Sigmoid colon (tissue), 7 donors: ENCODE measurements around the gene KRTAP5-2. TPM values are rescaled to one million over a fixed set of nuclear protein-coding genes. Genes with fewer than 3 reads are reported as not detected.

Experiments
- DNase-seq: peaks from one replicate; pipeline ENCODE4 v3.0.0-alpha.2; 2019
- H3K27ac ChIP-seq, 4 donors: fragments of 200-600 bp; sonication (generic); one replicate each; pipeline ENCODE4 v1.5.1; 2016 to 2019; ENCODE audit warnings: mild to moderate bottlenecking in 1 of 4
- H3K27me3 ChIP-seq, 3 donors: fragments of 200-600 bp; sonication (generic); one replicate each; pipeline ENCODE4 v1.5.1; 2019; ENCODE audit warnings: mild to moderate bottlenecking in 1 of 3
- H3K36me3 ChIP-seq, 4 donors: fragments of 200-600 bp; sonication (generic); one replicate each; pipeline ENCODE4 v1.5.1; 2016 to 2019
- H3K4me1 ChIP-seq, 4 donors: fragments of 200-600 bp; sonication (generic); one replicate each; pipeline ENCODE4 v1.5.1; 2017 to 2019
- H3K4me3 ChIP-seq, 4 donors: fragments of 200-600 bp; sonication (generic); one replicate each; pipeline ENCODE4 v1.5.1; 2017 to 2019; ENCODE audit warnings: mild to moderate bottlenecking in 2 of 4, moderate library complexity in 1 of 4
- H3K9me3 ChIP-seq, 4 donors: fragments of 200-600 bp in 3 of 4; sonication (generic) in 3 of 4; one replicate each; pipeline versions ENCODE4 v1.5.1 to v1.6.1; 2013 to 2019
- EP300 ChIP-seq, 4 donors: sonication (generic); formaldehyde crosslinking; IDR thresholded peaks; one replicate each; pipeline ENCODE4 v1.6.1; 2017; ENCODE audit warnings: antibody characterized with exemption in 4 of 4
- POLR2A ChIP-seq, 2 donors: fragments of 450-650 bp; IDR thresholded peaks; one replicate each; pipeline ENCODE4 v1.6.1; 2016; ENCODE audit warnings: antibody characterized with exemption in 2 of 2, mild to moderate bottlenecking in 2 of 2, moderate library complexity in 2 of 2
- POLR2AphosphoS5 ChIP-seq, 4 donors: sonication (generic); formaldehyde crosslinking; IDR thresholded peaks; one replicate each; pipeline ENCODE4 v1.6.1; 2017; ENCODE audit warnings: antibody characterized with exemption in 4 of 4
- WGBS, 2 donors: extraction: QIAGEN DNeasy Blood & Tissue Kit; methylation state at CpG; one replicate each; pipeline ENCODE4 v1.1.7; 2013; 5-methylcytosine and 5-hydroxymethylcytosine counted together
- intact Hi-C: fragments of 100-400 bp; cut with DNase I; formaldehyde crosslinking; loops from one replicate; pipeline ENCODE4 v1.15.1; 2023
- polyA plus RNA-seq, 3 donors: library from polyadenylated mRNA; stranded (reverse); fragments of 200-250 nt; gene quantifications; one replicate each; pipeline ENCODE4 v1.2.3, GENCODE V29; 2013
- total RNA-seq, 4 donors: library from RNA; depleted of rRNA; stranded (reverse); fragments of >200 nt; gene quantifications; one replicate each; pipeline ENCODE4 v1.1.0, GENCODE V29; 2016
- TF ChIP-seq, protein P1 (sequence below), 4 experiments: fragments of 450-650 bp in 3 of 4; fragments of 200-600 bp in 1 of 4; IDR thresholded peaks; one replicate each; pipeline ENCODE4 v1.5.1; 2016 to 2019; ENCODE audit warnings: antibody characterized with exemption in 4 of 4, mild to moderate bottlenecking in 3 of 4, moderate library complexity in 2 of 4
- donor health status: healthy with polysubstance abuse.
- donor health status: Bipolar disorder and iron deficiency.
- donor health status: healthy.

KRTAP5-2 gene
- total and polyA plus RNA-seq, 7 donors, result 0.29 TPM; not detected in 6

DNA sequence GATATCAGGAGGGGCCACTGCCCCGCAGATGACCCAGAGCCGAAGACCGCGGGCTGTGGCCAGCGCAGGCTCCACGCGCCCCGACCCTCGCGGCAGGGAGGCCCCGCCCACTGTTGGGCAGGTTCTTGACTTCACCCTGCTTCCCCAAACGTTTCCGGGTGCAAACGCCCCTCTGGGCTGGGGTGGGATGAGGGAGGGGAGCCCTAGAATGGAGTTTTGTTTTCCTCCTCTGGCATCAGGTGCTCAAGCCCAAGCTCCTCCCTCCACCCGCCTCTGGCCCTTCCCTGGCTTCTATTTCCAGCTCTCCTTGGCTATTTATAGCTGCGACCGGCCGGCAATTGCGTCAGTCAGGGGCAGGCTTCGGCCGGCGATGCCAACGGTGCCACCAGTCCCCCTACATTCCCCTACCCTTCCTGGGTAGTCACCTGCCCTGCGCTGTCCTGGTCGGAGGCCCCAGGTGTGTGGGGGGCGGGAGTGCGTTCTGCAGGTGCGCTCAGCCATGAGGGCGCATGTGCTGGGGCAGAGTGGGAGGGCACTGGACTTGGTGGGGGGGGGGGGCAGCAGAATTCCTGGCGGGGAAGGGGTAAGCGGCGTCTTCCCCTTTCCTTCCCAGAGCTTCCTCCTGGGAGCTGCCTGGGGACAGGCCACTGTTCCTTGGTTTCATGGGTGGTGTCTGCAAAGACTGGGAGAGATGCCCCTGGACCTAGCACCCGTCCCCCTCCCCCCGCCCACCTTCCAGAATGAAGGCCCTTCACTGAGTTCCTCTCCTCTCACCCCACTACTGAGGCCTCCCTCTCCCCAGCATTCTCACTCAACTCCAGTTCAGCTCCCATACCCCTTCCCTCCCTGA is 49.6 kb downstream of the KRTAP5-2 start:
- TF ChIP-seq POLR2A (IDR thresholded peaks at IDR 0.05) (peak in 1 of 2 donors; percentile 53), POLR2AphosphoS5 (IDR thresholded peaks at IDR 0.05) (peak; percentile 60 to 87 (median 68)), EP300 (IDR thresholded peaks at IDR 0.05) (peak in 3 of 4 donors; percentile 29 to 91 (median 62))
- TF ChIP-seq, protein P1, sequence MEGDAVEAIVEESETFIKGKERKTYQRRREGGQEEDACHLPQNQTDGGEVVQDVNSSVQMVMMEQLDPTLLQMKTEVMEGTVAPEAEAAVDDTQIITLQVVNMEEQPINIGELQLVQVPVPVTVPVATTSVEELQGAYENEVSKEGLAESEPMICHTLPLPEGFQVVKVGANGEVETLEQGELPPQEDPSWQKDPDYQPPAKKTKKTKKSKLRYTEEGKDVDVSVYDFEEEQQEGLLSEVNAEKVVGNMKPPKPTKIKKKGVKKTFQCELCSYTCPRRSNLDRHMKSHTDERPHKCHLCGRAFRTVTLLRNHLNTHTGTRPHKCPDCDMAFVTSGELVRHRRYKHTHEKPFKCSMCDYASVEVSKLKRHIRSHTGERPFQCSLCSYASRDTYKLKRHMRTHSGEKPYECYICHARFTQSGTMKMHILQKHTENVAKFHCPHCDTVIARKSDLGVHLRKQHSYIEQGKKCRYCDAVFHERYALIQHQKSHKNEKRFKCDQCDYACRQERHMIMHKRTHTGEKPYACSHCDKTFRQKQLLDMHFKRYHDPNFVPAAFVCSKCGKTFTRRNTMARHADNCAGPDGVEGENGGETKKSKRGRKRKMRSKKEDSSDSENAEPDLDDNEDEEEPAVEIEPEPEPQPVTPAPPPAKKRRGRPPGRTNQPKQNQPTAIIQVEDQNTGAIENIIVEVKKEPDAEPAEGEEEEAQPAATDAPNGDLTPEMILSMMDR (IDR thresholded peaks at IDR 0.05), result no peak
- Histone ChIP-seq H3K4me1 (peaks cover 0 to 41% (median 34%) of the 10 kb centered on the region in 4 donors), H3K27me3 (peaks cover 7 to 29% (median 23%) of the 10 kb centered on the region in 3 donors), H3K36me3 (no peaks in the 10 kb centered on the region), H3K9me3 (no peaks in the 10 kb centered on the region), H3K27ac (peak overlapping the region; percentile 54 to 79 (median 73)), H3K4me3 (peak overlapping the region in 3 of 4 donors; percentile 20 to 36 (median 33))
- 7 to 12% methylated on average over 34 of the region's 34 CpGs for WGBS, 2 donors
- intact Hi-C loops, result no loop called here
- peak; percentile 94 for DNase-seq

DNA sequence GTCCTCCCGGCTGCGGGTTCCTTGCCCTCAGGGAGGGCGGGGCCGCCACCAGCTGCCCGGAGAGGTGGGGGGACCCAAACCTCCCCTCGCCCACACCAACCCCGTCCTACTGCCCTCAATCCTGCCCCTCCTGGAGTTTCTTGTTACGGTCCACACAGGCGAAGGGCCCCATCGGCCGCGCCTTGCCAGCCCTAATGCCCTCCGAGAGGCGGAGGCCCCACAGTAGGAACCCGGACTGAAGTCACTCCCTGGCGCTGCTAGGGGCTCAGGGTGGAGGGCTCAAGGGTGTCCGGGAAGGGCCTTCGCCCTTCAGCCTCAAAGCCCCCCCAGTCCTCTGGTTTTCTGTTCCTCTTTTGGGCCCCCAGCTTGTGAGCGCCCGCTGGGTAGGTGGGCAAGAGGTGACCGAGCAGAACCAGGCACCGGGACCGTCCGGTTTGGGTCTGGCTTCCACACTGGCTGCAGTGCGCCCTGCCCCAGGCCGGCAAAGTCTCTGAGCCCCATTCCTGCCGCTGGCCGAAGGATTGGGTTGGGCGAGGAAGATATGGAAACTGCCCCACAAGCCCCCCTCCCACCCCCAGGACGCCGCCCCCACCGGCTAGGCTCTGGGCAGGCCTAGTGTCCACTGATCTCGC is 50.5 kb downstream of the KRTAP5-2 start:
- 4 to 10% methylated on average over 33 of the region's 33 CpGs for WGBS, 2 donors
- Histone ChIP-seq H3K27me3 (peaks cover 7 to 29% (median 23%) of the 10 kb centered on the region in 3 donors), H3K9me3 (no peaks in the 10 kb centered on the region), H3K36me3 (no peaks in the 10 kb centered on the region), H3K4me1 (peaks cover 0 to 35% (median 29%) of the 10 kb centered on the region in 4 donors), H3K4me3 (peak overlapping the region in 3 of 4 donors; percentile 39 to 51 (median 42)), H3K27ac (peak overlapping the region; percentile 54 to 79 (median 73))
- intact Hi-C loops, result loop anchor here (2.0 kb wide), 1 partner anchor 81 kb away; the partner anchor contains the start of gene KRTAP5-5
- TF ChIP-seq, protein P1 (IDR thresholded peaks at IDR 0.05), result no peak
- TF ChIP-seq POLR2AphosphoS5 (IDR thresholded peaks at IDR 0.05) (no peak), POLR2A (IDR thresholded peaks at IDR 0.05) (no peak), EP300 (IDR thresholded peaks at IDR 0.05) (no peak)
- DNase-seq, result no peak

Other genes with a start within 250 kb of the KRTAP5-2 start
- gene BRSK2, start 208.4 kb downstream of the KRTAP5-2 start, total RNA-seq, result 1 to 10 TPM; 1.8 to 3.2 (median 2.4) TPM
- 1 to 10 TPM in 1 of 3 donors, not detected in 2; 1.7 TPM for gene BRSK2, start 208.4 kb downstream of the KRTAP5-2 start, polyA plus RNA-seq
- gene MOB2, start 111.5 kb downstream of the KRTAP5-2 start, total RNA-seq, result 10 to 100 TPM; 68.6 to 88.9 (median 71.5) TPM
- gene MOB2, start 111.5 kb downstream of the KRTAP5-2 start, polyA plus RNA-seq, result 10 to 100 TPM; 46.2 to 55.0 (median 53.5) TPM
- 1 to 10 TPM in 3 of 4 donors, under 1 TPM in 1; 0.66 to 4.4 (median 2.1) TPM for gene DUSP8, start 26.0 kb downstream of the KRTAP5-2 start, total RNA-seq
- 10 to 100 TPM in 1 of 3 donors, 1 to 10 TPM in 2; 6.6 to 12.7 (median 7.0) TPM for gene DUSP8, start 26.0 kb downstream of the KRTAP5-2 start, polyA plus RNA-seq
- not detected for gene KRTAP5-1, start 13.0 kb downstream of the KRTAP5-2 start, total RNA-seq
- not detected for gene KRTAP5-1, start 13.0 kb downstream of the KRTAP5-2 start, polyA plus RNA-seq
- gene KRTAP5-3, start 10.2 kb upstream of the KRTAP5-2 start, total RNA-seq, result not detected
- gene KRTAP5-3, start 10.2 kb upstream of the KRTAP5-2 start, polyA plus RNA-seq, result not detected
- gene KRTAP5-4, start 23.8 kb upstream of the KRTAP5-2 start, total RNA-seq, result not detected
- gene KRTAP5-4, start 23.8 kb upstream of the KRTAP5-2 start, polyA plus RNA-seq, result not detected
- not detected for gene KRTAP5-5, start 31.5 kb upstream of the KRTAP5-2 start, total RNA-seq
- gene KRTAP5-5, start 31.5 kb upstream of the KRTAP5-2 start, polyA plus RNA-seq, result under 1 TPM in 2 of 3 donors, not detected in 1; 0.28 to 0.92 TPM
- gene KRTAP5-6, start 98.9 kb upstream of the KRTAP5-2 start, total RNA-seq, result not detected
- gene KRTAP5-6, start 98.9 kb upstream of the KRTAP5-2 start, polyA plus RNA-seq, result not detected
- gene IFITM10, start 152.3 kb upstream of the KRTAP5-2 start, total RNA-seq, result 1 to 10 TPM in 1 of 4 donors, under 1 TPM in 3; 0.36 to 1.4 (median 0.61) TPM
- gene IFITM10, start 152.3 kb upstream of the KRTAP5-2 start, polyA plus RNA-seq, result under 1 TPM in 1 of 3 donors, not detected in 2; 0.60 TPM
- gene CTSD, start 165.6 kb upstream of the KRTAP5-2 start, total RNA-seq, result 100 to 1,000 TPM; 173 to 222 (median 209) TPM
- 1,000 to 10,000 TPM in 1 of 3 donors, 100 to 1,000 TPM in 2; 251 to 1,586 (median 853) TPM for gene CTSD, start 165.6 kb upstream of the KRTAP5-2 start, polyA plus RNA-seq
- not detected for gene SYT8, start 236.7 kb upstream of the KRTAP5-2 start, total RNA-seq
- gene SYT8, start 236.7 kb upstream of the KRTAP5-2 start, polyA plus RNA-seq, result 1 to 10 TPM in 2 of 3 donors, not detected in 1; 1.8 to 5.4 TPM
- not detected for gene TNNI2, start 240.7 kb upstream of the KRTAP5-2 start, total RNA-seq
- gene TNNI2, start 240.7 kb upstream of the KRTAP5-2 start, polyA plus RNA-seq, result 1 to 10 TPM in 2 of 3 donors, not detected in 1; 1.7 to 2.4 TPM